Activated naive CD8-positive, alpha-beta T cell (primary cell): Measurements from ENCODE around the gene RTL10.

Experiments used
- H3K27ac Mint-ChIP-seq: one replicate; pipeline ENCODE4 v1.8.0; 2021; ENCODE audit warnings: mixed read lengths
- H3K27me3 Mint-ChIP-seq: one replicate; pipeline ENCODE4 v1.8.0; 2021; ENCODE audit warnings: mixed read lengths
- H3K36me3 Mint-ChIP-seq: one replicate; pipeline ENCODE4 v1.8.0; 2021; ENCODE audit warnings: mixed read lengths
- H3K4me1 Mint-ChIP-seq: one replicate; pipeline ENCODE4 v1.8.0; 2021; ENCODE audit warnings: low read depth, mixed read lengths
- H3K4me3 Mint-ChIP-seq: one replicate; pipeline ENCODE4 v1.8.0; 2021; ENCODE audit warnings: mild to moderate bottlenecking, mixed read lengths
- H3K9me3 Mint-ChIP-seq: one replicate; pipeline ENCODE4 v1.8.0; 2021; ENCODE audit warnings: low read depth, mixed read lengths

RTL10 gene

GRCh38 chr22:19811811-19812771, 42.6 kb downstream of the RTL10 start:
- H3K27me3 Mint-ChIP-seq = no peaks in the 10 kb centered on the region
- H3K4me3 Mint-ChIP-seq = no peak overlapping the region
- no peak overlapping the region for H3K27ac Mint-ChIP-seq
- H3K9me3 Mint-ChIP-seq = no peaks in the 10 kb centered on the region
- H3K4me1 Mint-ChIP-seq = peaks cover 4% of the 10 kb centered on the region
- H3K36me3 Mint-ChIP-seq = no peaks in the 10 kb centered on the region

GRCh38 chr22:19811211-19811621, 43.5 kb downstream of the RTL10 start:
- Mint-ChIP-seq H3K4me3 (no peak overlapping the region), H3K27ac (no peak overlapping the region), H3K27me3 (no peaks in the 10 kb centered on the region), H3K36me3 (no peaks in the 10 kb centered on the region), H3K4me1 (peaks cover 4% of the 10 kb centered on the region), H3K9me3 (no peaks in the 10 kb centered on the region)

- H3K27ac Mint-ChIP-seq = no peak overlapping the region
- H3K9me3 Mint-ChIP-seq = no peaks in the 10 kb centered on the region
These were observed 44.1 kb downstream of the RTL10 start for GRCh38 chr22:19810381-19811201.

GRCh38 chr22:19809741-19810140, 44.9 kb downstream of the RTL10 start:
- H3K27ac Mint-ChIP-seq = no peak overlapping the region
- H3K27me3 Mint-ChIP-seq = no peaks in the 10 kb centered on the region
- H3K9me3 Mint-ChIP-seq = no peaks in the 10 kb centered on the region
- H3K36me3 Mint-ChIP-seq = no peaks in the 10 kb centered on the region
- H3K4me3 Mint-ChIP-seq = no peak overlapping the region
- peaks cover 4% of the 10 kb centered on the region for H3K4me1 Mint-ChIP-seq

More at GRCh38 chr22:19810381-19811201, 44.1 kb downstream of the RTL10 start:
- Mint-ChIP-seq H3K4me1 (peaks cover 4% of the 10 kb centered on the region), H3K36me3 (no peaks in the 10 kb centered on the region), H3K27me3 (no peaks in the 10 kb centered on the region), H3K4me3 (no peak overlapping the region)

GRCh38 chr22:19808873-19809478, 45.7 kb downstream of the RTL10 start:
- Mint-ChIP-seq H3K27ac (no peak overlapping the region), H3K9me3 (no peaks in the 10 kb centered on the region), H3K4me1 (peaks cover 4% of the 10 kb centered on the region), H3K4me3 (no peak overlapping the region), H3K36me3 (no peaks in the 10 kb centered on the region), H3K27me3 (no peaks in the 10 kb centered on the region)

GRCh38 chr22:19807914-19808872, 46.5 kb downstream of the RTL10 start:
- Mint-ChIP-seq H3K27me3 (no peaks in the 10 kb centered on the region), H3K4me3 (no peak overlapping the region), H3K4me1 (peaks cover 4% of the 10 kb centered on the region), H3K9me3 (no peaks in the 10 kb centered on the region), H3K27ac (no peak overlapping the region), H3K36me3 (no peaks in the 10 kb centered on the region)

GRCh38 chr22:19807161-19807913, 47.3 kb downstream of the RTL10 start:
- Mint-ChIP-seq H3K4me3 (no peak overlapping the region), H3K36me3 (no peaks in the 10 kb centered on the region), H3K27ac (no peak overlapping the region), H3K9me3 (no peaks in the 10 kb centered on the region), H3K4me1 (peaks cover 4% of the 10 kb centered on the region), H3K27me3 (no peaks in the 10 kb centered on the region)

- peaks cover 4% of the 10 kb centered on the region for H3K4me1 Mint-ChIP-seq
- H3K4me3 Mint-ChIP-seq = no peak overlapping the region
- no peaks in the 10 kb centered on the region for H3K27me3 Mint-ChIP-seq
- H3K9me3 Mint-ChIP-seq = no peaks in the 10 kb centered on the region
- peaks cover 2% of the 10 kb centered on the region for H3K36me3 Mint-ChIP-seq
- H3K27ac Mint-ChIP-seq = no peak overlapping the region
These were observed 48.2 kb downstream of the RTL10 start for GRCh38 chr22:19806213-19807160.

- Mint-ChIP-seq H3K27me3 (no peaks in the 10 kb centered on the region), H3K27ac (no peak overlapping the region), H3K9me3 (no peaks in the 10 kb centered on the region), H3K36me3 (peaks cover 2% of the 10 kb centered on the region), H3K4me3 (no peak overlapping the region), H3K4me1 (peaks cover 2% of the 10 kb centered on the region)
These were observed 48.9 kb downstream of the RTL10 start for GRCh38 chr22:19805821-19806212.
